Type B pancreatic cell (in vitro differentiated cells): Measurements from ENCODE around the gene MGAT5. TPM values are rescaled to one million over a fixed set of nuclear protein-coding genes. Genes with fewer than 3 reads are reported as not detected.

Experiments used
- DNase-seq: peaks from one replicate; pipeline ENCODE4 v3.0.0; 2021; ENCODE audit warnings: mixed read lengths; ENCODE audit not compliant: unreplicated experiment; ENCODE audit errors: extremely low spot score
- H3K27ac Mint-ChIP-seq: 2 replicates; pipeline ENCODE4 v1.8.0; 2021; ENCODE audit warnings: mild to moderate bottlenecking, mixed read lengths
- H3K27me3 Mint-ChIP-seq: 2 replicates; pipeline ENCODE4 v1.8.0; 2021; ENCODE audit warnings: mixed read lengths
- H3K36me3 Mint-ChIP-seq: 2 replicates; pipeline ENCODE4 v1.8.0; 2021; ENCODE audit warnings: mixed read lengths
- H3K4me1 Mint-ChIP-seq: one replicate; pipeline ENCODE4 v1.8.0; 2021; ENCODE audit warnings: mixed read lengths; ENCODE audit not compliant: unreplicated experiment
- H3K4me3 Mint-ChIP-seq: 2 replicates; pipeline ENCODE4 v1.8.0; 2021; ENCODE audit warnings: mild to moderate bottlenecking, mixed read lengths
- H3K9me3 Mint-ChIP-seq: 2 replicates; pipeline ENCODE4 v1.8.0; 2021; ENCODE audit warnings: mixed read lengths
- total RNA-seq: library from RNA; stranded (reverse); gene quantifications from 2 replicates; pipeline ENCODE4 v1.2.1, GENCODE V29; 2021; ENCODE audit warnings: low replicate concordance
- TF ChIP-seq, protein P1 (sequence below): fragments of 200-600 bp; sonication (generic); conservative IDR thresholded peaks from 2 replicates; pipeline ENCODE4 v1.5.0; 2021; ENCODE audit warnings: antibody characterized with exemption, mild to moderate bottlenecking

The MGAT5 gene
- total RNA-seq, 1 donor from 2014 or later = 37.2 TPM

DNA sequence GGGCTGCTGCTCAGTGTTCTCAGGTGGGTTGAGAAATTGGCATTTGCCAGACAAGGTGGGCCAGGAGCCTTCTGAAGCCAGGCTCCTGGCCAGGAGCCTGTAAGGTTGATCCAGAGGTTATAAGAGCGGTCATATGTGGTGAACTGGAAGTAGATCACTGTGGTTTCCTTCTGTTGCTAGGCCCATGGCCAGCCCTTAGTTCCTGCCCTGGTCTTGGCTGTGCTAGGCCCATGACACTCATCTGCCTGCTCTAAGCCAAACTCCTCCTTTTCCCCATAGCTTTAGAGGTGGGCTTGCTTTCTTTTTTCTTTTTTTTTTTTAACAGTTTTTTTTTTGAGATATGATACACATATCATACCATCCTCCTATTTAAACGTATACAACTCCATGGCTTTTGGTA is 5.0 kb upstream of the MGAT5 start:
- DNase-seq = no peak
- Mint-ChIP-seq H3K9me3 (peaks cover 5% of the 10 kb centered on the region), H3K36me3 (peaks cover 9% of the 10 kb centered on the region), H3K4me3 (no peak overlapping the region), H3K27ac (no peak overlapping the region), H3K27me3 (no peaks in the 10 kb centered on the region), H3K4me1 (peaks cover 13% of the 10 kb centered on the region)
- TF ChIP-seq, protein P1, sequence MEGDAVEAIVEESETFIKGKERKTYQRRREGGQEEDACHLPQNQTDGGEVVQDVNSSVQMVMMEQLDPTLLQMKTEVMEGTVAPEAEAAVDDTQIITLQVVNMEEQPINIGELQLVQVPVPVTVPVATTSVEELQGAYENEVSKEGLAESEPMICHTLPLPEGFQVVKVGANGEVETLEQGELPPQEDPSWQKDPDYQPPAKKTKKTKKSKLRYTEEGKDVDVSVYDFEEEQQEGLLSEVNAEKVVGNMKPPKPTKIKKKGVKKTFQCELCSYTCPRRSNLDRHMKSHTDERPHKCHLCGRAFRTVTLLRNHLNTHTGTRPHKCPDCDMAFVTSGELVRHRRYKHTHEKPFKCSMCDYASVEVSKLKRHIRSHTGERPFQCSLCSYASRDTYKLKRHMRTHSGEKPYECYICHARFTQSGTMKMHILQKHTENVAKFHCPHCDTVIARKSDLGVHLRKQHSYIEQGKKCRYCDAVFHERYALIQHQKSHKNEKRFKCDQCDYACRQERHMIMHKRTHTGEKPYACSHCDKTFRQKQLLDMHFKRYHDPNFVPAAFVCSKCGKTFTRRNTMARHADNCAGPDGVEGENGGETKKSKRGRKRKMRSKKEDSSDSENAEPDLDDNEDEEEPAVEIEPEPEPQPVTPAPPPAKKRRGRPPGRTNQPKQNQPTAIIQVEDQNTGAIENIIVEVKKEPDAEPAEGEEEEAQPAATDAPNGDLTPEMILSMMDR = no peak

DNA sequence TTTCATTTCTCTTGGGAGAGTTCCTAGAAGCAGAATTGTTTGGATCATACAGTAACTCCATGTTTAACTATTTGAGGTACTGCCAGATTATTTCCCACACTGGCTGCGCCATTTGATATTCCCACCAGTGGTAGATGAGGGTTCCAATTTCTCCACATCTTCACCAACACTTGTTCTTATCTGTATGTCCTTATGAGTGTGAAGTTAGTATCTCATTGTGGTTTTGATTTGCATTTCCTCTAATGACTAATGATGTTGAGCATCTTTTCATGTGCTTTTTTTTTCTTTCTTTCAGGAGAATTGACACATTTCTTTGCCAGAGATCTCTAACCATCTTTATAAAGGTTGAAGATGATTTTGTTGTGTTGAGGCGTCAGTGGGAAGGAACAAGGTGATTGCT is 4.1 kb upstream of the MGAT5 start:
- Mint-ChIP-seq H3K4me1 (peaks cover 15% of the 10 kb centered on the region), H3K9me3 (peaks cover 5% of the 10 kb centered on the region), H3K36me3 (peaks cover 10% of the 10 kb centered on the region), H3K27ac (no peak overlapping the region), H3K27me3 (no peaks in the 10 kb centered on the region), H3K4me3 (no peak overlapping the region)
- DNase-seq = no peak
- TF ChIP-seq, protein P1 = no peak

DNA sequence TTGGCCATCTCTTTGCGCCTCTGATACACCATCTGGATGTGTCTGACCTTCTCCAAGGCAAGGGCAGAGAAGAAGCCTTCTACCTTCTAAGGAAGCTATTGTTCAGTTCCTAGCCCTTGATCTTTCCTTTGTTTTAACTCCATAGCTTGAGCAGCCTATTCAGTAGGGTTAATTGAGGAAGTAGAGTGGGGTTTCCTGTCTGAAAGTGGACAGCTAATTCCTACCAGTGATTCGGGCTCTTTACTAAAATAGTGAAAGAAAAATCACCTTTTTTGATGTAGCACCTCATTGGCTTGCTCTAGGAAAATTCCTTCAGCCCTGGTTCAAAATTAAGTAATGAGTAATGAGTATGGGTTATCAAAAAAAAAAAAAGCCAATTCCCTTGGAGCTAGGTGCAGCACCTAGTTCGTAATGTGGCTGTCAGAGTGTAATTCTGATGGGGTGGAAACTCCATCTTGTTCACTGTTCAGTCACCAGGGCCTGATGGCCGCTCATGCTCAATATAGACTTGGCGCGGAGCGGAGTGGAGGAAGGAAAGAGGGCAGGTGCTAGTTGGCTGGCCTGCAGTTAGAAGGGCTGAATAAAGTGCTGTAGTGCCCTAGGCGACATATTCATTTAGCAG is 2.9 kb upstream of the MGAT5 start:
- no peak for DNase-seq

DNA sequence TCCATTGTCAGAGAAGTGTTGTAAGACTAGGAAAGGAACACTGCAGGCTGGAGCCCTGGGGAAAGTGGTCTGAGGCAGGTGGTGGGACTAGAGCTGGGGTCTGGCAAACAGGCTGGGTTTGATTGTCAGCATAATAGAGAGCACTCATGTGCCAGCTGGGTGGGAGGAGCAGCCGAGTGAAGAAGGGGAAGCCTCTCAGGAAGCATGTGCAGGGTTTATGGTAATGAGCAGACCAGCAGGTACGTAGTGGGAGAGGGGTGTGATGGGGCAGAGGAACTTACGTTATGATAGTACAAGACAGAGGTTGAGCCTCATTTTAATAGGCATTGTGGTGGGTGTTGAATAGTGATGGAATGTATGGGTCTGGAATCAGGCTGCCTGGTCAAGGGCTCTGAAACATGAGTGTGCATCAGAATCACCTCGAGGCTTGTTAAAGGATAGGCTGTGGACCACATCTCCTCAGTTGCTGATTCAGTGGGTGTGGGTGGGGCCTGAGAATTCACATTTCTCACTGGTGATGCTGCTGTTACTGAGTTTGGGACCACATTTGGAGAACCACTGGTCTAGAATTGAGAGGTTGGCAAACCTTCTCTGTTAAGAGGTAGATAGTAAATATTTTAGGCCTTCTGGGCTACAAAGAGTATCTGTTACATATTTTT is 1.7 kb upstream of the MGAT5 start:
- Mint-ChIP-seq H3K4me1 (peaks cover 9% of the 10 kb centered on the region), H3K9me3 (no peaks in the 10 kb centered on the region), H3K36me3 (peaks cover 14% of the 10 kb centered on the region), H3K4me3 (no peak overlapping the region), H3K27ac (no peak overlapping the region), H3K27me3 (no peaks in the 10 kb centered on the region)
- no peak for DNase-seq
- TF ChIP-seq, protein P1 = no peak

More for the DNA sequence above, 2.9 kb upstream of the MGAT5 start:
- TF ChIP-seq, protein P1 = no peak
- peaks cover 14% of the 10 kb centered on the region for H3K36me3 Mint-ChIP-seq
- H3K4me3 Mint-ChIP-seq = no peak overlapping the region
- no peaks in the 10 kb centered on the region for H3K9me3 Mint-ChIP-seq
- H3K27ac Mint-ChIP-seq = no peak overlapping the region
- H3K27me3 Mint-ChIP-seq = no peaks in the 10 kb centered on the region
- peaks cover 9% of the 10 kb centered on the region for H3K4me1 Mint-ChIP-seq

DNA sequence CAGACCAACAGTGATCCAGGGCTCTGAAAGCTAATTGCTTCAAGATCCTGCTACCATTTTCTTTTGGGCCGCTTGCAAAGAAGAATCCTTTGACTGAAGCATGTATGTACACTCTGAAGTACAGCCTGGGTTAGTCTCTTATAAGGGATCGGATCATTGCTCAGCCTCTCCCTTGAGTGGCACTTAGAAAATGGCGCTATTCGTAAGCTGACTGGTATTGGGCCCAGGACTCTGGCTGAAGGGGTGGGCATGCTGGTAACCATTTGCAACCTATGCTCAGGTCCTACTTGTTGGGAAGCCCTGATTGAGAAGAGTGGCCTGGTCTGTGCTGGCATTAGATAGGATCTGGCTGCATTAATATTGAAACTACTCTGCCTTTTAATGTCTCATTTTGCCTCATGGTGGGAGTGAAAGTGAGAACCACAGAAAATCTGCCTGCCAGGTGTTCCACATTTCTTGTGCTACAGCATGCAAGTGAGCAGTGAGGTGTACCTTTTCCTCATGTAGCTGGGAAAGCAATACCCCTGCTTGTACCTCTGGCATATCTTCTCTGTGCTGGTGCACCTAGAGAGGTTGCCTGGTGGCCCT is 661 bp upstream of the MGAT5 start:
- Mint-ChIP-seq H3K27me3 (no peaks in the 10 kb centered on the region), H3K4me1 (peaks cover 9% of the 10 kb centered on the region), H3K27ac (no peak overlapping the region), H3K9me3 (no peaks in the 10 kb centered on the region), H3K4me3 (no peak overlapping the region), H3K36me3 (peaks cover 14% of the 10 kb centered on the region)
- TF ChIP-seq, protein P1 = no peak
- no peak for DNase-seq
